HepG2 (cell line): Measurements from ENCODE around the gene RBBP5.

ENCODE experiments used
- NAIF1 ChIP-seq: sonication (generic); formaldehyde crosslinking; IDR thresholded peaks from 2 replicates; pipeline ENCODE4 v1.5.0; 2020; ENCODE audit warnings: mild to moderate bottlenecking, missing genetic modification reagents, borderline replicate concordance
- SIN3A ChIP-seq: IDR thresholded peaks from 2 replicates; pipeline ENCODE4 v1.6.1; 2011; ENCODE audit warnings: low read depth, mild to moderate bottlenecking, control low read depth, low read length, borderline replicate concordance

DNA sequence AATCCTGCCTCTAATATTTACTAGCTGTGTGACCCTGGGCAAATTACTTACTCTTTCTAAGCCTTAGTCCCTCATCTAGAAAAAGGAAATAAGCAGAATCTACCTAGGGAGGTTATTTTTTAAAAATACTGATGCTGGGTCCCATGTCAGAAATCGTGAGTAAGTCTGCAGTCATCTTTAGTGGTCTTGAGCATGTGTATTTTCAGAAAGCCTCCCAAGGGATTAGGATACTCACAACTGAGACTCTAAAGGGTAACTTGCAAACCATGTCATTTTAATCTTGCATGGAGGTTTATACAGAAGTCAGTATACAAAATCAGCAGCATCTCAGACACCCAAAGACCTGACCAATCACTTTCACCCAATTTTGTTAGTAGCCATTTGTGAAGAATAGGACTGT lies 46.5 kb upstream of the RBBP5 start:
- TF ChIP-seq SIN3A = no peak
- no peak for TF ChIP-seq NAIF1 (CRISPR knock-in tag)
